Coronary artery (tissue), 2 donors: ENCODE data around the gene LHFPL6.

Experiments used
- DNase-seq: peaks from one replicate; pipeline ENCODE4 v3.0.0-alpha.2; 2017; ENCODE audit warnings: low spot score
- H3K27ac ChIP-seq, 2 donors: fragments of 200-600 bp; sonication (generic); one replicate each; pipeline ENCODE4 v1.5.1; 2016 to 2019
- H3K4me3 ChIP-seq: fragments of 200-600 bp; sonication (generic); 2 replicates; pipeline ENCODE4 v1.5.1; 2016; ENCODE audit warnings: mild to moderate bottlenecking, moderate library complexity
- CTCF ChIP-seq: fragments of 200-600 bp; sonication (generic); IDR thresholded peaks from one replicate; pipeline ENCODE4 v1.5.1; 2019; ENCODE audit warnings: antibody characterized with exemption

Gene LHFPL6

GRCh38 chr13:39417131-39417530 is 185.9 kb downstream of the LHFPL6 start:
- Histone ChIP-seq H3K27ac (peak overlapping the region; percentile 69 to 75), H3K4me3 (peak overlapping the region; percentile 57)
- no peak for TF ChIP-seq CTCF
- DNase-seq: no peak

- DNase-seq: peak; percentile 78
- TF ChIP-seq CTCF: no peak
- Histone ChIP-seq H3K27ac (peak overlapping the region; percentile 57 to 78), H3K4me3 (peak overlapping the region; percentile 53)
These were observed 187.8 kb downstream of the LHFPL6 start for GRCh38 chr13:39415008-39415802.

GRCh38 chr13:39414339-39414738 is 188.7 kb downstream of the LHFPL6 start:
- DNase-seq: no peak

GRCh38 chr13:39411511-39411910 is 191.5 kb downstream of the LHFPL6 start:
- Histone ChIP-seq H3K27ac (peak overlapping the region in 1 of 2 donors; percentile 54), H3K4me3 (no peak overlapping the region)
- no peak for DNase-seq
- TF ChIP-seq CTCF: no peak

More at GRCh38 chr13:39414339-39414738, 188.7 kb downstream of the LHFPL6 start:
- no peak for TF ChIP-seq CTCF
- peak overlapping the region; percentile 53 for H3K4me3 ChIP-seq
- H3K27ac ChIP-seq: peak overlapping the region; percentile 57 to 78

GRCh38 chr13:39410964-39411363 is 192.0 kb downstream of the LHFPL6 start:
- no peak for DNase-seq
- Histone ChIP-seq H3K27ac (peak overlapping the region in 1 of 2 donors; percentile 54), H3K4me3 (no peak overlapping the region)
- TF ChIP-seq CTCF: no peak

GRCh38 chr13:39410096-39410901 is 192.7 kb downstream of the LHFPL6 start:
- DNase-seq: no peak
- H3K4me3 ChIP-seq: no peak overlapping the region
- H3K27ac ChIP-seq: peak overlapping the region in 1 of 2 donors; percentile 54
- TF ChIP-seq CTCF: no peak
